GM10847 (cell line): ENCODE measurements around the gene TFAP2D.

ENCODE experiments used
- POLR2A ChIP-seq: IDR thresholded peaks from 2 replicates; pipeline ENCODE4 v1.6.1; 2011; ENCODE audit not compliant: insufficient read length; ENCODE audit errors: extremely low read depth

Gene TFAP2D

DNA sequence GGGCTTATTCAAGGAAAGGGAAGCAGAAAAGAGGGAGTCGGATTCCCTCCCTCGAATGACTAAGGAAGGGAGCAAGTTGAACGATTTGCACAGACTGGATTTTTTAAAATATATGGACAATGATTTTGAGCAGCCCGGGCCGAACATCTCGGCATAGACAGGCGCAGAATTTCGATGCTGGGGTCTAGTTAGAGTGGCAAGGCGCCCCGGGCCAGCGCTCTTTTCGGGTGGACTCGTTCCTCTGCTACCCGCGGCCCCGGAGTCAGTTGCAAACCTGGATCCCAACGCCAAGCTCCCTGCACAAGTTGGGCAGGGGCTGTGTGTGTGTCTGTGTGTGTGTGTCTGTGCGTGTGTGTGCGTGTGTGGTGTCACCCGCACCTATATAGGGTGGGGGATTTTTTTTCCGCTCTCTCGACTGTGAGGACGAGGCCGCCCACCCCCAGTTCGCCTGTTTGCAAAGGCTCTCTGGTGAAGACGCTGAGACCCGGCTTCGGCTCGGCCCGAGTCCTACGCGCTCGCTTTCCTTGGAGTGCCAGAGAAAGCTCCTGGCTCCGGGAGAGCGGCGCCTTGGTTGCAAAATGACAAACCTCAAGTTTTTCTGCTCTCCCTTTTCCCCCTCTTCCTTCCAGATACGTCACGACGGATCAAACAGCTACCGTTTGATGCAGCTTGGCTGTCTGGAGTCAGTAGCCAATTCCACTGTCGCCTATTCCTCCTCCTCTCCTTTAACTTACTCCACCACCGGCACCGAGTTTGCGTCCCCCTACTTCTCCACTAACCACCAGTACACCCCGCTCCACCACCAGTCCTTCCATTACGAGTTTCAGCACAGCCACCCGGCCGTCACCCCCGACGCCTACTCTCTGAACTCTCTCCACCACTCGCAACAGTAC is 1.4 kb downstream of the TFAP2D start:
- TF ChIP-seq POLR2A: no peak

- TF ChIP-seq POLR2A: no peak
These were observed 3.7 kb downstream of the TFAP2D start for GRCh38 chr6:50716899-50717509.

DNA sequence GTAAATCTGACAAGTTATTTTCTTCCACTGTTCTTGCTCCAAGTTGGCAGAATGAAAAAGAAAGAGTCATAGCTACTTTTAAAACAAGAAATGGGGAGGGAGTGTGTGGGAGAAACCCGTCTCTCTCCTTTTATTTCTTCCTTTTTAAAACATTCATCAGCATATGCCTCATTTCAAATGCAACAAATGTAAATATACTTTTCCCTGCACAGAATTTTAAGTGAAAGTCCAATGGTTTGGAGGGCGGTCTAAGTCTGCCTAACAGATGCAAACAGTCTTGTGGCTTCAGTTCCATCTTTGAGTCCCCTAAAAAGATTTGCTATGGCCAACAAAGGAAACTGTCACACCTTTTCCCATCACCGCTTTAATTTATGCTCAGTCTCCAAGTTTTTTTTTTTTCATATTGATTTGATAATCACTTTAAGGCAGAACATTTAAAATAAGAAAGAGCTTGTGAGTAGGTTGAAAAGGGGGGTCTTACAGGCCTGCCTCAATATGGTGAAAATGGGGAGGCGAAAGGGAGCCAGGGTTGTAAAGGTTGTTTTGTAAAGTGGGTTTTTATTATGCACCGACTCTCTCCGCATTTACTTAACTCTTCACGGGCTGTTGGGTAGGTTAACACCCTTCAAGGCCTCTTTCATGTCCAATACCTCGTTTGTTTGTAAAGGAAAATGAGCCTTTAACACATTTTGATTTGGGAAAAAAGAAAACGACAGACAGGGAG is 4.6 kb downstream of the TFAP2D start:
- TF ChIP-seq POLR2A: no peak

DNA sequence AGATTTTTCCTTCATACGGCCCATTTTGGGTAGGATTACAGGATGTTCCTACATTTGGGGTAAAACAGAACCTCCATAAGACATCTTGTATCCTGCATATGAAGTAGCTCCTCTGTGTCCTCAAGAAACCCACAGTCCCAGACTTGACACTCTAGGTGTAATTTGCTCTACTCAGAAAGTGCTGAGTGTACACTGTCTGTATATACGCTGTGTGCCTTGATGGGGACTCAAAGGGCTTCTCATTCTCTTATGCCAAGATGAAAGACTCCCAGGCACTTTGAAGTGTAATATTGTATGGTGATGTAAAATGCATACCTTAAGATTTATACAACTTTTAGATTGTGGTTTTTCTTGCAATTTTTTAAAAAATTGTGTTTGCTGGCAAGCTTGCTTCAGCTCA is 5.2 kb downstream of the TFAP2D start:
- TF ChIP-seq POLR2A: no peak

DNA sequence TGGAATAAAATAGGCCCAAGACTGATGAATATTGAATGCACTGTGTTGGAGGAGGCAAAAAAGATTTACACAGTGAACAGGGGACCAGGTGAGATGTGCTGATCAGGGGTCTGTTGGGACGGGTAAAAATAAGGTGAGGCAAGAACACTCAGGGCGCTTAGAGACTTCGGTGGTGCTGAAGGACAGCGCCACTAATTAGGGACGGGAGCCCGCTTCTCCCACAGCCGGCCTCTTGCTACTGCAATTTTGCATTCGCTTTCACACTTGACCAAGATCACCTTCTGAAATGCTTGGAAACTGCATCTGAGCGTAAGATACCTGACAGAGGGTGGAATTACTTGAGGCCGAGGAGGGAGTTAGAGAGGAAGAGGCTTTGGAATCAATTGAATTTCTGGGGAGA is 7.3 kb downstream of the TFAP2D start:
- no peak for TF ChIP-seq POLR2A

- TF ChIP-seq POLR2A: no peak
These were observed 8.7 kb downstream of the TFAP2D start for GRCh38 chr6:50721978-50722377.

DNA sequence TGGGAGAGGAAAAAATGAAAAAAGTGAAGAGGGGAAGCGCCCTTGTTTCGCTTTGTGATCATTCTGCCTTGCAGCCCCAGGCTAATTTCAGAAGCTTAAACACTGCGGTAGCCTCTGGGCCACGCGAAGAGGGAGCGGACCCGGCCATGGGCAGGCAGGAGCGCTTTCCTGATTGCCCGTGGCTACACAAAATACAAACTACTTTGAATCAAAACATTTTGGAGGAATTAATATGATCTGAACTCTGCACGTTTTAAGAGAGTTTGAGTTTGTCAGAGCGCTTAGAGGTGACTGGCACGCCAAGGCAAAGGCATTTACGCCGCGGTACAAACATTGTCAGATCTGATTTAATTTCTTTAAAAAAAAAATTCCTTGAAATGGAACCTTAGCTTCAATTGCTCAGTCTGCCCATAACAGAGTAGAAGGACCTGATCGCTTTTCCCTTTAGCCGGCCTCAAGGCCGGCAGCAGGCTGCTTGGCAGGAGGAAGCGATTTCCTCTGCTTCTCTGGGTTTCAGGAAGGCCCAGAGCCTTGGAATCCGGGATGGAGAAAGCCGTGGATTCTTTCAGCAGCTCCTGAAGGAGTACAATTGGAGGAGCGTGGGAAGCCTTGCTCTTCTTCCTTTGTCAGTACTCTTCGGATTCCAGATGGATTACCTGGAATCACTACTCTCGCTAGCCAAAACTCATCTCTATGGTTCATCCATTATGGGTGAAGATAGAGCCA is 9.7 kb downstream of the TFAP2D start:
- TF ChIP-seq POLR2A: no peak

DNA sequence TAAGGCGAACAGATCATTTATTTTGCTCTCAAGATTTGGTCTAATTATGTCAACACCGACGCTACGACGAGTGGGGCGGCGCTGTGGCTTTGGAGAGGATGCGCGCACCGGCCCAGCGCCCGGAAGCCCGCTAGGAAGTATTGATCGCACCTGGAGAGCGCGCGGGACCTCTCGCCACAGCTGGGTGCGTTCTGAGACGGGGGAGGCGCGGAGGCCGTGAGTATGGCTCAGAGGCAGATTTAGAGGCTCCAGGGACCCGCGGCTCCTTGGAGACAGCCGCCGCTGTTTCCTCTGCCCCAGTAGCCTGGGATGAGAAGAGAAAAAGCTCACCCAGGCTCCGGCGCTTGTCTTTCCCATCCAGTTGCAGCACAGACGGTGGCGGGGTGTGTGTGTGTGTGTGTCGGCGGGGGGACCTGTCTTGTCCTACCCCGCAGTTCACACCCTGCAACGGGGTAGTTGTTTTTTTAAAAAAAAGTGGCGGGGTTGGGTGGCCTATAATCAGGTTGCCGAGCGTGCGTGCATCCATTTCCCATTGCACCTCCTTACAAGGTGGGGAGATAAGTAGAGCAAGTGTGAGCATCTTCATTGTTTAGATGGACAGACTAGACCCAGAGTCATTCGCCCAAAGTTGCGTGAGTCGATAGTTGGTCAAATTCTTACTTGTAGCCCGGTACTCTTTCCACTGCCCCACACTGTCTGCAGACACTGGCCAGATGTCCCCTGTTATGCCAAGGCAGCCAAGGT is 11.2 kb downstream of the TFAP2D start:
- no peak for TF ChIP-seq POLR2A

- TF ChIP-seq POLR2A: no peak
These were observed 21.2 kb downstream of the TFAP2D start for GRCh38 chr6:50734488-50734887.

- TF ChIP-seq POLR2A: no peak
These were observed 28.8 kb downstream of the TFAP2D start for GRCh38 chr6:50742161-50742560.

DNA sequence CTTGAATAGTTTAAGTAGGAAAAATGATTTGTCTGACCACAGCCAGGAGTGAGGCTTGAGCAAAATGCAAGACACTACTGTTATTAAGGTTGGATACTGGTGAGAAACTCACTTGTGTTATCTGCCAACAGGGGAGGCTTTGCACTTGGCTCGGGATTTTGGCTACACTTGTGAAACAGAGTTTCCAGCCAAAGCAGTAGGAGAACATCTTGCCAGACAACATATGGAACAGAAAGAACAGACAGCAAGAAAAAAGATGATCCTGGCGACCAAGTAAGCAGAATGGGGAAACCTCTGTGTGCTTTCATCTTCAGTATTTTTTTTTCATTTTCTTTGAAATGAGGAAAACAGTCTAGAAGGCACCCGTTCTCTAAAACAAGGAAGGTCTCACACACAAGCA is 31.6 kb downstream of the TFAP2D start:
- no peak for TF ChIP-seq POLR2A

DNA sequence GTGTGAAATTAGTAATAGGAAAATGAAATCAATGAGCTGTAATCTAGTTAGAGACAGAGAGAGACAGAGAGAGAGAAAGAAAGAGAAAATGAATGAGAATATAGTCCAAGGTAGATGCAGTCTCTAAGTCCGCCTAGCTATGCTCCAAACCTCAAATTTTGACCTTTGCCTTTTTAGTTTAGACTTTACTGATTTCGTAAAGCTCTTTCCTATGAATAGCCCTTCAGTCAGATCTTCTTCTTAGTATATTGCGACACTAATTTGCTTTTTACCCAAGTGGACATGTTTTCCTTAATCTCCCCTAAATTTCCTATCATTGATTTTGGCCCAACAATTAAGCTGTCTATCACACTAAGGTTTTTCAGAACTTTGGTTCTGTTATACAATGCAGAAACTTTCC is 49.5 kb downstream of the TFAP2D start:
- TF ChIP-seq POLR2A: no peak

- TF ChIP-seq POLR2A: no peak
These were observed 65.4 kb downstream of the TFAP2D start for GRCh38 chr6:50778696-50779095.

- no peak for TF ChIP-seq POLR2A
These were observed 67.1 kb downstream of the TFAP2D start for GRCh38 chr6:50780382-50780781.

GRCh38 chr6:50785921-50786320 is 72.6 kb downstream of the TFAP2D start:
- TF ChIP-seq POLR2A: no peak
